Stomach (tissue), 4 donors: Measurements from ENCODE around the gene MRPL30.

Source experiments
- EP300 ChIP-seq: sonication (generic); formaldehyde crosslinking; IDR thresholded peaks from one replicate; pipeline ENCODE4 v1.6.1; 2017; ENCODE audit warnings: antibody characterized with exemption
- POLR2A ChIP-seq, 4 donors: fragments of 450-650 bp; IDR thresholded peaks; one replicate each; pipeline ENCODE4 v1.6.1; 2016; ENCODE audit warnings: antibody characterized with exemption in 4 of 4, control low read depth in 2 of 4, mild to moderate bottlenecking in 1 of 4, moderate library complexity in 1 of 4
- TF ChIP-seq, protein P1 (sequence below), 7 experiments: fragments of 450-650 bp in 4 of 7; fragments of 200-600 bp in 3 of 7; sonication (generic) in 3 of 7; IDR thresholded peaks; one replicate each; pipeline ENCODE4 v1.5.1; 2016 to 2019; ENCODE audit warnings: antibody characterized with exemption in 7 of 7, control low read depth in 2 of 7, mild to moderate bottlenecking in 1 of 7

DNA sequence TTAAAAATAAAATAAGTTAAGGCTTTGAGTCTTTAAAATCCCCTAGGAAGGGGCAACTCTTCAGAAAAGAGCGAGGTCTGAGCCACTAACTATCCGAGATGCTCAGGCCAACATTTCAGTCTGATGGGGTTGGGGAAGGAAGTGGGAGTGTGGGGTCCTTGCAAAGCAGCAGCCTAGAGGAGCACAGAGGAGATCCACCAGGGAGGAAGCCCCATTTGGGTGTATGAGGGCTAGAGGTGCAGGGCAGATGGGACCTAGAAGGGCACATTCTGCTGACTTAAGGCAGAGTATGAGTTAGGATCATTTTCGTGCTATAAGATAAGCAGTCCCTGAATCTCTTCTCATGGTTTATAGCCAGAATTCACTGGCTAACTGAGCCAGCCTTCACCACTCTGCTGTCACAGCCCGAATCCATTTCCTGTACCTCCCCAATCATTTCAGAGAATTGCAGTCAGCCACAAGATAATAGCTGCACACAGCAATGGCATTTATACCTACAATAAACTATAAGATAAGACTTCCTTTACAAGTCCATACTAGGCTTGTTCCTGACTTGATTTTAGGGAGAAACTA lies 37.0 kb downstream of the MRPL30 start:
- TF ChIP-seq, protein P1, sequence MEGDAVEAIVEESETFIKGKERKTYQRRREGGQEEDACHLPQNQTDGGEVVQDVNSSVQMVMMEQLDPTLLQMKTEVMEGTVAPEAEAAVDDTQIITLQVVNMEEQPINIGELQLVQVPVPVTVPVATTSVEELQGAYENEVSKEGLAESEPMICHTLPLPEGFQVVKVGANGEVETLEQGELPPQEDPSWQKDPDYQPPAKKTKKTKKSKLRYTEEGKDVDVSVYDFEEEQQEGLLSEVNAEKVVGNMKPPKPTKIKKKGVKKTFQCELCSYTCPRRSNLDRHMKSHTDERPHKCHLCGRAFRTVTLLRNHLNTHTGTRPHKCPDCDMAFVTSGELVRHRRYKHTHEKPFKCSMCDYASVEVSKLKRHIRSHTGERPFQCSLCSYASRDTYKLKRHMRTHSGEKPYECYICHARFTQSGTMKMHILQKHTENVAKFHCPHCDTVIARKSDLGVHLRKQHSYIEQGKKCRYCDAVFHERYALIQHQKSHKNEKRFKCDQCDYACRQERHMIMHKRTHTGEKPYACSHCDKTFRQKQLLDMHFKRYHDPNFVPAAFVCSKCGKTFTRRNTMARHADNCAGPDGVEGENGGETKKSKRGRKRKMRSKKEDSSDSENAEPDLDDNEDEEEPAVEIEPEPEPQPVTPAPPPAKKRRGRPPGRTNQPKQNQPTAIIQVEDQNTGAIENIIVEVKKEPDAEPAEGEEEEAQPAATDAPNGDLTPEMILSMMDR (IDR thresholded peaks at IDR 0.05): no peak
- TF ChIP-seq EP300 (no peak), POLR2A (IDR thresholded peaks at IDR 0.05) (no peak)
